Measurements from ENCODE around the gene NTN1.

The NTN1 gene

DNA sequence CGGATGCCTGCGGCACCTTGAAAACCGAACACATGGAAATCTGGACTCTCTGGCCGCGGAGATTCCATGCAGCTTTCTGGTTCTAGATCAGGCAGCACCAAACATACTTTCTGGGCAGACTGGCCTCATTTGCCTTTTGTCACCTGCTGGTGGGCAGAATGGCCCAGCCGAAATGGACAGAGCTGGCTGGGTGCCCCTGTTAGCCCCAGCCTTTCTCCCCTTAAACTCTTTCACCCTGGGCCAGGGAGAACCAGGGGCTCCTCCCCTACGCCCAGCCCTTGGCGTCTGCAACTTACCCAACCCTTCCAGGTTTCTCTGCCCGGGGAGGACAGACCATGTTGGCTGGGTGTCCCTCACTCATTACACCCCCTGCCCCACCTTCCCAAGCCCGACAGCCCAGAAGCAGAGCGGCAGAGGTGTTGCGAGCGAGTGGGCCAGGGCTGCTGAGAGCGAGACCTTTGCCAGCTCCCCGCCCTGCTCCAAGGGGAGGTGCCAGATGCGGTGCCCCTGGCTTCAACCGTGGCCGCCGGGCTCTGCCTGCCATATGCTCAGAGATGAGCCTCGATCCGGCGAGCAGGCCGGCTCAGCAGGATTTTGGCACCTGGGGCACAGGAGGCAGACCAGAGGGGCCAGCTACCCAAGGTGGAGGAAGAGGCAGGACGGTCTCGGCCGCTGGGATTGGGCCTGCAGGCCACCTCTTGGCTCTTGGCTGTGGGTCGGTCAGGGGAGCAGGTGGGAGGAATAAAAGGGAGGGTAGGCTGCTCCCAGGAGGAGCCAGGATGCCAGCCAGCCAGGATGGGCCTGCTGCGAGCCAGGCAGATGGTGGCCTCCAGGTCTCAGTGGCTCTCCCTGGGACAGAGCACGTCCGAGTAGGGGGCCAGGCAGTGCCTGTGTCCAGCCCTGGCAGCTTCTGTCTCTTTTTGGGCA lies 191.3 kb downstream of the NTN1 start:
- no peak for DNase-seq (ENCODE audit: low read depth in 2 of 2, low spot score in 1 of 2)

- DNase-seq (ENCODE audit: low read depth in 2 of 2, low spot score in 1 of 2) = no peak
Measured at GRCh38 chr17:9213303-9213640, 192.0 kb downstream of the NTN1 start.

DNA sequence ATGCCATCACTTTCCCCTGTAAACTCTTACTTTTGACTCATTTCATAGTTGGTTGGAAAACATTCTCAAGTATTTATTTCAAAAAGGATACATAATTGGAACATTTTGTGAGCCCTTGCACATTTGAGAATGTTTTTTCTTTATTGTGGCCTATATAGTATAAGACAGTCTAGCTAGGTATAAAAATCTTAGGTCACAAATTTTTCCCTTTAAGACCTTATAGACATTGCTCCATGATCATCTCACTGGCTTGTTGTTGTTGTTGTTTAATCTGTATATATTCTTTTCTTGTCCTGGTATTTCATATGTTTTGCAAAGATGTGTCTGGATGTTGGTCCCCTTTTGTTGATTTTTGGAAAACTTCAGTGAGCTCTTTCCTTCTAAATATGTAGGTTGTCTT lies 194.2 kb downstream of the NTN1 start:
- DNase-seq (ENCODE audit: low read depth in 2 of 2, low spot score in 1 of 2) = no peak

- no peak for DNase-seq (ENCODE audit: low read depth in 2 of 2, low spot score in 1 of 2)
Measured at GRCh38 chr17:9217151-9218056, 196.1 kb downstream of the NTN1 start.

- no peak for DNase-seq (ENCODE audit: low read depth in 2 of 2, low spot score in 1 of 2)
Measured at GRCh38 chr17:9218064-9218635, 196.8 kb downstream of the NTN1 start.

GRCh38 chr17:9218911-9219310 lies 197.6 kb downstream of the NTN1 start:
- DNase-seq (ENCODE audit: low read depth in 2 of 2, low spot score in 1 of 2) = no peak

- no peak for DNase-seq (ENCODE audit: low read depth in 2 of 2, low spot score in 1 of 2)
Measured at GRCh38 chr17:9219631-9220397, 198.5 kb downstream of the NTN1 start.

DNA sequence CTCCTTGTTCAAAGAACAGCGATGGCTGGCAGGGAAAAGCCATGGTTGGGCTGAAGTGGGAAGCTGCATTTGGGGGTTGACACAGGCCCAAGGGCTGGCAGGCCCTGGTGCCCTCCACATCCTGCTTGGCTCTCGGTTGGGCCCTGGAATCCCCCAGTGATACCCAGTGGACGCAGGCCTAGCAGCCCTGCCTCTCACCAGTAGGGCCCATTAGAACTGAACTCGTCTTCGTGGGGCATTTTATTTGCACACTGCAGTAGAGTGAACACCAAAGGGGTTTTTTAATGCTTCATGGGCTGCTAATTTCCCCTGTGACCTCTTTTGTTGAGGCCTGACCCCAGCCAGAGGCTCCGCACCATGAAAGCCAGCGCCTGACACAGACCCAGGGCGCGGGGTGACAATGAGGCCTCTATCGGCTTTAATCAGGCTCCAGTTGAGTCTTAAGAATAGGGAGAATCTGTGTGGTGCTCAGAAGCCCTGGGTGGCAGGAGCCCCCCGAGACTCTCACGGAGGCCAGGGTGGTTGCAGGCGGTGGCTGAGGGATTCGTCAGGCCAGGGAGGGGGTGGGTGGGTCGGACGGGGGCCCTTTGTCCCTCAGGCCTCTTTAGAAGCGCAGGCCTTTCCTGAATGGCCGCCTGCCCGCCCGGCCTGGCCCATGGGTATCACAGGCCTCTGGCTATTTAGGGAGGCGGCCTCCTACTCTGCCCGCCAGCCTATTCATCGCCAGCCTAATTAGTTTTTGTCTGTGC lies 199.3 kb downstream of the NTN1 start:
- DNase-seq (ENCODE audit: low read depth in 2 of 2, low spot score in 1 of 2) = no peak

- DNase-seq (ENCODE audit: low read depth in 2 of 2, low spot score in 1 of 2) = no peak
Measured at GRCh38 chr17:9221147-9221921, 200.0 kb downstream of the NTN1 start.

DNA sequence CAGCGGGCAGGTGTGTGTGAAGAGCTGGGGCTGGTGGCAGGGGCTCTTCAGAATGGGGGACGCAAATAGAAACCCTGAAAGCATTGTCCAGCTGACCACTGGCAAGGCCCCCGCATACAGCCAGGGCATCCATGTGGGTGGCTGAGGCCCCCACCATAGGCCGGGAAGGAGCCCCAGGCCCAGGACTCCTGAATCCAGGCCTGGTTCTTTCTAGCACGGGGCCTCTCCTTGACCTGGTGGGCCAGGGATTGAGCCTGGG lies 200.5 kb downstream of the NTN1 start:
- DNase-seq (ENCODE audit: low read depth in 2 of 2, low spot score in 1 of 2) = no peak

- no peak for DNase-seq (ENCODE audit: low read depth in 2 of 2, low spot score in 1 of 2)
Measured at GRCh38 chr17:9223531-9223930, 202.2 kb downstream of the NTN1 start.

DNA sequence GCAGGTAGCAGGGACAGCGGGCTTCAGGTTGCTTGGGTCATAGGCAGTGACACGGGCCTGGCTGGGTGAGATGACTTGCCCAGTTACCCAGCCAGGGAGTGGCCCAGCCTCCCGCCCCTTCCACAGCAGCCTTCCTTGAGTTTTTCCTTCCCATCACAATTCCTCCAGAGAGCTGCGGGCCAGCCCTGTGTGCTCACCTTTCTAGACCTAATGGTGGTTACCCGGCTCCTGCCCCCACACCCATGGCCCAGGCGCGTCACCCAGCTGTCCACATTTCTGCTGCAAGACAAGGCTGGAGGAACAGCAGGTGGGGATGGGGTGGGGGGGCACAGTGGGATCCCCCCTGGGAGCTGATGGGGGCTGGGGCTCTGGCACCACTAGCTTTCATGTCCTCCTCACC lies 203.2 kb downstream of the NTN1 start:
- DNase-seq (ENCODE audit: low read depth in 2 of 2, low spot score in 1 of 2) = no peak

- DNase-seq (ENCODE audit: low read depth in 2 of 2, low spot score in 1 of 2) = no peak
Measured at GRCh38 chr17:9225305-9226101, 204.2 kb downstream of the NTN1 start.

DNA sequence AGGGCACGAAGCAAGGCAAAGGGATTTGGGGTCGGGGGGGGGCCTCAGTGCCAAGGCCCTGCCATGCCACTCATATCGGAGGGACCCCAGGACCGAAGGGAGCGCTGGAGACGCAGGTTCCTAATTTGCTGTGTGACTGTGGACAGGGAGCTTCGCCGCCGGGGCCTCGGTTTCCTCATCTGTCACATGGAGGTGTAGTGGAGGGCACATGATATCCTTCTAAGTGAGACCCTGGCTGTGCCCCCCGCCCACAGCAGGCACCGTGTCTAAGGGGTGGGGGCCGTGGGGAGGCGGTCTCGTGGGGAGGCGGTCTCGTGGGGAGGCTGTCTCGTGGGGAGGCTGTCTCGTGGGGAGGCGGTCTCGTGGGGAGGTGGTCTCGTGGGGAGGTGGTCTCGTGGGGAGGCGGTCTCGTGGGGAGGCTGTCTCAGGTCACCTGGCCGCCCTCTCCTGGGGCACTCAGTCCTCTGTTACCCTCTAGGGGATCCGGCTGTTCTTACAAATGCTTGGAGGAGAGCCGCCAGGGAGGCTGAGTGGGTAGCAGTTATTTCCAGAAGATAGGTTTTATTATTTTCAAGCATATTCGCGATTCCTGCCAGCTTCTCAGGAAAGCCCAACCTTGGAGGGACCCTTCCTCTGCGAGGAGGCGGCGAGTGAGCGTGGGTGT lies 205.0 kb downstream of the NTN1 start:
- no peak for DNase-seq (ENCODE audit: low read depth in 2 of 2, low spot score in 1 of 2)

DNA sequence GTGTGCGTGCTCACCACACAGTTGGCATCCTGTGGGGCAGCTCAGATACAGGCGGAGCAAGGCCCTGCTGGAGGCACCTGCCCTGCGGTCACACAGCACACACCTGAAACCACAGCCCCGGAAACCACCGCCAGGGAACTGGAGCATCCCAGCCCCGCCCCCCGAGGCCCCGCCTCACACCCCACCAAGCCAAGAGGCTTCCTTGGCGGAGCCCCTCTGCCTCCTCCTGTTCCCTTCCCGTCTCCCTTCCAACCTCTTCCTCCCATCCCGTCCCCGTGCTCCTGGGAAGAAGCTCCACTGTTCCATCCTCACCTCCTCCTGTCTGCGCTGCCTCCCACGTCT lies 205.5 kb downstream of the NTN1 start:
- no peak for DNase-seq (ENCODE audit: low read depth in 2 of 2, low spot score in 1 of 2)

DNA sequence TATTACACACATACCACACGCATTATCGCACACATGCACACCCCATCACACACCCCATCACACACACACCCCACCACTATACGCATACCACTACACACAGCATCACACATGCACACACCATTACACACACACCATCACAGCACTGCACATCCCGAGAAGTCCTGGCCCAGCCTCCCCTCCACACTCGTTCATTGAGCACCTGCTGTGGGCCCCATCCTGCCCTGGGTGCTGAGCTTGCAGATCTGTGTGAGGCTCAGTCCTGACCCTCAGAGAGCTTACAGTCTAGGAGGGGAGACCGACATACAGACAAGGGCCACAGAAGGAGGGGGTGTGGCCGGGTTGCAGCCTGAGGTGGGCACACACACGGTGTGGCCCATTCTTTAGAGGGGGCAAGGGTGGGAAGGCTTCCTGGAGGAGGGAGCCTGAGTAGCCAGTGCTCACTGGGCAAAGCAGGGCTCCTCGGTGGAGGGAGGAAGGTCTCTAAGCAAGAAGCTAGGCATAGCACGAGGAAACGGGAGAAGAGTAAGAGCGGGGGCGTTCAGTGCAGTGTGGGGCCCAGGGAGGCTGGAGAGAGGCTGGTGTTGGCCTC lies 206.6 kb downstream of the NTN1 start:
- DNase-seq (ENCODE audit: low read depth in 2 of 2, low spot score in 1 of 2) = no peak

GRCh38 chr17:9228408-9229159 lies 207.3 kb downstream of the NTN1 start:
- no peak for DNase-seq (ENCODE audit: low read depth in 2 of 2, low spot score in 1 of 2)
